ENCODE data around the gene PLSCR4. TPM values are rescaled to one million over a fixed set of nuclear protein-coding genes. Genes with fewer than 3 reads are reported as not detected.
"Not testable (repeated sequence)": the region's sequence is repeated elsewhere in the genome, so short reads cannot be mapped to it uniquely, and the experiment has no call there.

Gene PLSCR4
- total RNA-seq, 1 experiment from 2014 or later, result 9.1 TPM

- Histone ChIP-seq H3K27me3 (replicated peaks; ENCODE audit: control insufficient read depth, insufficient read depth, low read length) (no peaks in the 10 kb centered on the region), H3K4me3 (ENCODE audit: low read depth, low read length) (no peak overlapping the region), H3K4me1 (0 out of 2 replicates have a peak, but pooled peaks cover 5% of the 10 kb centered on the region), H3K36me3 (ENCODE audit: control insufficient read depth, insufficient read depth, low read length) (no peaks in the 10 kb centered on the region), H3K9me3 (no peaks in the 10 kb centered on the region)
- Mint-ChIP-seq H3K27me3 (ENCODE audit: insufficient read depth, unreplicated experiment) (no peaks in the 10 kb centered on the region), H3K36me3 (ENCODE audit: insufficient read depth, unreplicated experiment) (no peaks in the 10 kb centered on the region), H3K4me3 (ENCODE audit: unreplicated experiment) (no peak overlapping the region), H3K4me1 (ENCODE audit: low read depth, unreplicated experiment) (peaks cover 15% of the 10 kb centered on the region), H3K9me3 (ENCODE audit: unreplicated experiment) (no peaks in the 10 kb centered on the region), H3K27ac (ENCODE audit: unreplicated experiment) (no peak overlapping the region)
- intact Hi-C loops (cut with micrococcal nuclease; ENCODE audit: unreplicated experiment), result loop anchor here (2.0 kb wide), 1 partner anchor 14 kb away; no protein-coding TSS in a partner anchor
- no TSS peak for BruUV-seq (replicated peaks)
- no peak for TF ChIP-seq CTCF (IDR thresholded peaks at IDR 0.05; ENCODE audit: insufficient read depth in 1 of 2, low read depth in 1 of 2, low read length in 1 of 2, severe bottlenecking in 1 of 2, unreplicated experiment in 1 of 2)
- POLR2A ChIA-PET, result no interaction called here
- no peak for DNase-seq
- CTCF ChIA-PET, result no interaction called here
These were observed 11.6 kb upstream of the PLSCR4 start for GRCh38 chr3:146262371-146263110.

GRCh38 chr3:146259880-146260589 lies 9.1 kb upstream of the PLSCR4 start:
- H3K4me1 ChIP-seq, result 0 out of 2 replicates have a peak, but pooled peaks cover 5% of the 10 kb centered on the region
- no peaks in the 10 kb centered on the region for H3K36me3 ChIP-seq (ENCODE audit: control insufficient read depth, insufficient read depth, low read length)
- no peak for DNase-seq
- intact Hi-C loops (cut with micrococcal nuclease; ENCODE audit: unreplicated experiment), result no loop called here
- no peak for TF ChIP-seq CTCF (IDR thresholded peaks at IDR 0.05; ENCODE audit: insufficient read depth in 1 of 2, low read depth in 1 of 2, low read length in 1 of 2, severe bottlenecking in 1 of 2, unreplicated experiment in 1 of 2)
- Mint-ChIP-seq H3K9me3 (ENCODE audit: unreplicated experiment) (no peaks in the 10 kb centered on the region), H3K27me3 (ENCODE audit: insufficient read depth, unreplicated experiment) (no peaks in the 10 kb centered on the region), H3K36me3 (ENCODE audit: insufficient read depth, unreplicated experiment) (no peaks in the 10 kb centered on the region), H3K27ac (ENCODE audit: unreplicated experiment) (no peak overlapping the region), H3K4me3 (ENCODE audit: unreplicated experiment) (no peak overlapping the region), H3K4me1 (ENCODE audit: low read depth, unreplicated experiment) (peaks cover 15% of the 10 kb centered on the region)
- POLR2A ChIA-PET, result no interaction called here
- no TSS peak for BruUV-seq (replicated peaks)
- CTCF ChIA-PET, result no interaction called here
- H3K27me3 ChIP-seq (replicated peaks; ENCODE audit: control insufficient read depth, insufficient read depth, low read length), result no peaks in the 10 kb centered on the region
- H3K4me3 ChIP-seq (ENCODE audit: low read depth, low read length), result no peak overlapping the region
- no peaks in the 10 kb centered on the region for H3K9me3 ChIP-seq

GRCh38 chr3:146256851-146257486 lies 6.1 kb upstream of the PLSCR4 start:
- intact Hi-C loops (cut with micrococcal nuclease; ENCODE audit: unreplicated experiment), result no loop called here
- Mint-ChIP-seq H3K27me3 (ENCODE audit: insufficient read depth, unreplicated experiment) (no peaks in the 10 kb centered on the region), H3K27ac (ENCODE audit: unreplicated experiment) (no peak overlapping the region), H3K36me3 (ENCODE audit: insufficient read depth, unreplicated experiment) (no peaks in the 10 kb centered on the region), H3K9me3 (ENCODE audit: unreplicated experiment) (no peaks in the 10 kb centered on the region), H3K4me1 (ENCODE audit: low read depth, unreplicated experiment) (no peaks in the 10 kb centered on the region), H3K4me3 (ENCODE audit: unreplicated experiment) (no peak overlapping the region)
- POLR2A ChIA-PET, result no interaction called here
- no peak for DNase-seq
- Histone ChIP-seq H3K4me3 (ENCODE audit: low read depth, low read length) (no peak overlapping the region), H3K4me1 (no peaks in the 10 kb centered on the region), H3K9me3 (peaks cover 7% of the 10 kb centered on the region), H3K27me3 (replicated peaks; ENCODE audit: control insufficient read depth, insufficient read depth, low read length) (no peaks in the 10 kb centered on the region), H3K36me3 (ENCODE audit: control insufficient read depth, insufficient read depth, low read length) (no peaks in the 10 kb centered on the region)
- CTCF ChIA-PET, result no interaction called here
- TF ChIP-seq CTCF (IDR thresholded peaks at IDR 0.05; ENCODE audit: insufficient read depth in 1 of 2, low read depth in 1 of 2, low read length in 1 of 2, severe bottlenecking in 1 of 2, unreplicated experiment in 1 of 2), result no peak
- BruUV-seq (replicated peaks), result no TSS peak

GRCh38 chr3:146252445-146252844 lies 1.5 kb upstream of the PLSCR4 start:
- CTCF ChIA-PET; H3K27ac Mint-ChIP-seq (ENCODE audit: unreplicated experiment); H3K4me3 Mint-ChIP-seq (ENCODE audit: unreplicated experiment); H3K9me3 Mint-ChIP-seq (ENCODE audit: unreplicated experiment); H3K27me3 ChIP-seq (replicated peaks; ENCODE audit: control insufficient read depth, insufficient read depth, low read length); H3K4me1 ChIP-seq; intact Hi-C loops (cut with micrococcal nuclease; ENCODE audit: unreplicated experiment); H3K9me3 ChIP-seq; H3K36me3 Mint-ChIP-seq (ENCODE audit: insufficient read depth, unreplicated experiment); POLR2A ChIA-PET; H3K27me3 Mint-ChIP-seq (ENCODE audit: insufficient read depth, unreplicated experiment); H3K4me3 ChIP-seq (ENCODE audit: low read depth, low read length); BruUV-seq (replicated peaks); DNase-seq; H3K4me1 Mint-ChIP-seq (ENCODE audit: low read depth, unreplicated experiment); H3K36me3 ChIP-seq (ENCODE audit: control insufficient read depth, insufficient read depth, low read length): not testable (repeated sequence)
